ENCODE measurements around the gene MBOAT2. TPM values are rescaled to one million over a fixed set of nuclear protein-coding genes. Genes with fewer than 3 reads are reported as not detected.

Gene MBOAT2
- total RNA-seq, 1 experiment from 2014 or later: 16.8 TPM

DNA sequence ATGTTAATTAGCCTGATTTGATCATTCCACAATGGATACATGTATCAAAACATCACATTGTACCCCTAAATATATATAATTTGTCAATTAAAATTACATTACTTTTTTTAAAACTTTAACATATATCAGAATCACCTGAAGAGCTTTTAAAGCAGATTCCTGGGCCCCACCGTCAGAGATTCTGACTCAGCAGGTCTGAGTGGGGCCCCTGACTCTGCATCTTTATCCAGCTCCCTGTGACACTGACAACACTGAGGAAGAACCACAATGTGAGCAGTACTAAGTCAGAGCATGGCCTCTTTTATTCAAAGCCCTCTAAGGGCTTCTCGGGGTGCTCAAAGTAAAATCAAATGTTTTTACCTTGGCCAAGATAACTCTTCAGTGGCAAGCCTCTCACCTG, 175.8 kb downstream of the MBOAT2 start (continued):
- TF ChIP-seq, protein P1, sequence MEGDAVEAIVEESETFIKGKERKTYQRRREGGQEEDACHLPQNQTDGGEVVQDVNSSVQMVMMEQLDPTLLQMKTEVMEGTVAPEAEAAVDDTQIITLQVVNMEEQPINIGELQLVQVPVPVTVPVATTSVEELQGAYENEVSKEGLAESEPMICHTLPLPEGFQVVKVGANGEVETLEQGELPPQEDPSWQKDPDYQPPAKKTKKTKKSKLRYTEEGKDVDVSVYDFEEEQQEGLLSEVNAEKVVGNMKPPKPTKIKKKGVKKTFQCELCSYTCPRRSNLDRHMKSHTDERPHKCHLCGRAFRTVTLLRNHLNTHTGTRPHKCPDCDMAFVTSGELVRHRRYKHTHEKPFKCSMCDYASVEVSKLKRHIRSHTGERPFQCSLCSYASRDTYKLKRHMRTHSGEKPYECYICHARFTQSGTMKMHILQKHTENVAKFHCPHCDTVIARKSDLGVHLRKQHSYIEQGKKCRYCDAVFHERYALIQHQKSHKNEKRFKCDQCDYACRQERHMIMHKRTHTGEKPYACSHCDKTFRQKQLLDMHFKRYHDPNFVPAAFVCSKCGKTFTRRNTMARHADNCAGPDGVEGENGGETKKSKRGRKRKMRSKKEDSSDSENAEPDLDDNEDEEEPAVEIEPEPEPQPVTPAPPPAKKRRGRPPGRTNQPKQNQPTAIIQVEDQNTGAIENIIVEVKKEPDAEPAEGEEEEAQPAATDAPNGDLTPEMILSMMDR (IDR thresholded peaks at IDR 0.05 in 2 of 3, conservative IDR thresholded peaks at IDR 0.05 in 1 of 3; ENCODE audit: borderline replicate concordance in 1 of 3, insufficient read depth in 1 of 3, low read depth in 2 of 3, low read length in 2 of 3): no peak
- TF ChIP-seq, protein P2, sequence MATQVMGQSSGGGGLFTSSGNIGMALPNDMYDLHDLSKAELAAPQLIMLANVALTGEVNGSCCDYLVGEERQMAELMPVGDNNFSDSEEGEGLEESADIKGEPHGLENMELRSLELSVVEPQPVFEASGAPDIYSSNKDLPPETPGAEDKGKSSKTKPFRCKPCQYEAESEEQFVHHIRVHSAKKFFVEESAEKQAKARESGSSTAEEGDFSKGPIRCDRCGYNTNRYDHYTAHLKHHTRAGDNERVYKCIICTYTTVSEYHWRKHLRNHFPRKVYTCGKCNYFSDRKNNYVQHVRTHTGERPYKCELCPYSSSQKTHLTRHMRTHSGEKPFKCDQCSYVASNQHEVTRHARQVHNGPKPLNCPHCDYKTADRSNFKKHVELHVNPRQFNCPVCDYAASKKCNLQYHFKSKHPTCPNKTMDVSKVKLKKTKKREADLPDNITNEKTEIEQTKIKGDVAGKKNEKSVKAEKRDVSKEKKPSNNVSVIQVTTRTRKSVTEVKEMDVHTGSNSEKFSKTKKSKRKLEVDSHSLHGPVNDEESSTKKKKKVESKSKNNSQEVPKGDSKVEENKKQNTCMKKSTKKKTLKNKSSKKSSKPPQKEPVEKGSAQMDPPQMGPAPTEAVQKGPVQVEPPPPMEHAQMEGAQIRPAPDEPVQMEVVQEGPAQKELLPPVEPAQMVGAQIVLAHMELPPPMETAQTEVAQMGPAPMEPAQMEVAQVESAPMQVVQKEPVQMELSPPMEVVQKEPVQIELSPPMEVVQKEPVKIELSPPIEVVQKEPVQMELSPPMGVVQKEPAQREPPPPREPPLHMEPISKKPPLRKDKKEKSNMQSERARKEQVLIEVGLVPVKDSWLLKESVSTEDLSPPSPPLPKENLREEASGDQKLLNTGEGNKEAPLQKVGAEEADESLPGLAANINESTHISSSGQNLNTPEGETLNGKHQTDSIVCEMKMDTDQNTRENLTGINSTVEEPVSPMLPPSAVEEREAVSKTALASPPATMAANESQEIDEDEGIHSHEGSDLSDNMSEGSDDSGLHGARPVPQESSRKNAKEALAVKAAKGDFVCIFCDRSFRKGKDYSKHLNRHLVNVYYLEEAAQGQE (IDR thresholded peaks at IDR 0.05; ENCODE audit: low read depth): no peak

- TF ChIP-seq ZFX (IDR thresholded peaks at IDR 0.05): no peak
- TF ChIP-seq POLR2A (IDR thresholded peaks at IDR 0.05; ENCODE audit: borderline replicate concordance, extremely low read depth, insufficient read depth, insufficient read length): no peak
- no peak for TF ChIP-seq MAX (IDR thresholded peaks at IDR 0.05)
- no peak for TF ChIP-seq JUND (IDR thresholded peaks at IDR 0.05)
- no peak for TF ChIP-seq RAD21 (IDR thresholded peaks at IDR 0.05; ENCODE audit: low read depth)
- no peak for TF ChIP-seq ELF1 (IDR thresholded peaks at IDR 0.05; ENCODE audit: borderline replicate concordance, low read depth)
- no peak for TF ChIP-seq SP1 (IDR thresholded peaks at IDR 0.05; ENCODE audit: low read depth)
- TF ChIP-seq YY1 (IDR thresholded peaks at IDR 0.05; ENCODE audit: extremely low read depth, insufficient replicate concordance, low read depth, low read length): no peak
These were observed 181.3 kb downstream of the MBOAT2 start for GRCh38 chr2:8822218-8822617.

More at GRCh38 chr2:8822218-8822617, 181.3 kb downstream of the MBOAT2 start:
- Histone ChIP-seq H3K36me3 (ENCODE audit: control insufficient read depth in 1 of 2, insufficient read depth in 2 of 2, low read length in 2 of 2) (peaks cover 0 to 8% of the 10 kb centered on the region in 2 experiments; a peak in 1 of 4 replicates), H3K9ac (ENCODE audit: low read length) (no peak overlapping the region), H2AFZ (ENCODE audit: low read depth, low read length, poor library complexity, severe bottlenecking) (no peak overlapping the region), H3K9me3 (ENCODE audit: control insufficient read depth in 1 of 2, insufficient read depth in 1 of 2, low read depth in 1 of 2, low read length in 2 of 2) (no peaks in the 10 kb centered on the region), H3K27me3 (ENCODE audit: insufficient read depth, low read length) (no peaks in the 10 kb centered on the region), H3K79me2 (ENCODE audit: insufficient read depth, low read length) (no peaks in the 10 kb centered on the region), H3K9me2 (ENCODE audit: insufficient read depth) (no peaks in the 10 kb centered on the region), H3K27ac (ENCODE audit: low read depth, low read length) (no peak overlapping the region), H3K4me1 (ENCODE audit: control insufficient read depth in 1 of 2, insufficient read depth in 2 of 2, low read length in 2 of 2) (peaks cover 0 to 3% of the 10 kb centered on the region in 2 experiments; a peak in 1 of 4 replicates), H4K20me1 (ENCODE audit: insufficient read depth) (no peaks in the 10 kb centered on the region), H3K4me2 (ENCODE audit: low read length) (no peak overlapping the region), H3K4me3 (replicated peaks in 1 of 2; ENCODE audit: low read depth in 1 of 2, low read length in 2 of 2) (no peak overlapping the region)
- ATAC-seq (no peak), DNase-seq (ENCODE audit: low read depth, low spot score) (no peak)
- no TSS peak for BruUV-seq (replicated peaks)
- POLR2A ChIA-PET: no interaction called here
- intact Hi-C loops (cut with micrococcal nuclease): no loop called here
- RAD21 ChIA-PET (ENCODE audit: low non-redundant PET in 1 of 2, low total read pairs in 2 of 2, uncharacterized antibody in 2 of 2, unreplicated experiment in 2 of 2): no interaction called here
- CTCF ChIA-PET: no interaction called here

Measured in HCT116 (cell line).